ENCODE data around the gene ZC3HAV1.
"Not testable (repeated sequence)": the region's sequence is repeated elsewhere in the genome, so short reads cannot be mapped to it uniquely, and the experiment has no call there.

DNA sequence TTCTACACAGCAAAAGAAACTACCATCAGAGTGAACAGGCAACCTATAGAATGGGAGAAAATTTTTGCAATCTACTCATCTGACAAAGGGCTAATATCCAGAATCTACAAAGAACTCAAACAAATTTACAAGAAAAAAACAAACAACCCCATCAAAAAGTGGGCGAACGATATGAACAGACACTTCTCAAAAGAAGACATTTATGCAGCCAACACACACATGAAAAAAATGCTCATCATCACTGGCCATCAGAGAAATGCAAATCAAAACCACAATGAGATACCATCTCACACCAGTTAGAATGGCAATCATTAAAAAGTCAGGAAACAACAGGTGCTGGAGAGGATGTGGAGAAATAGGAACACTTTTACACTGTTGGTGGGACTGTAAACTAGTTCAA, 20.3 kb upstream of the ZC3HAV1 start:
- not testable (repeated sequence) for TF ChIP-seq FLYWCH1 (CRISPR knock-in tag; IDR thresholded peaks at IDR 0.05); ZNF569 (CRISPR knock-in tag; IDR thresholded peaks at IDR 0.05; ENCODE audit: borderline replicate concordance); TCF7 (IDR thresholded peaks at IDR 0.05; ENCODE audit: low read depth); HOXA5 (CRISPR knock-in tag; IDR thresholded peaks at IDR 0.05); TBX3 (IDR thresholded peaks at IDR 0.05; ENCODE audit: borderline replicate concordance); ZNF816 (CRISPR knock-in tag; IDR thresholded peaks at IDR 0.05; ENCODE audit: borderline replicate concordance); CCAR2 (optimal IDR thresholded peaks at IDR 0.05; ENCODE audit: low read depth, low read length); HMG20A (CRISPR knock-in tag; IDR thresholded peaks at IDR 0.05; ENCODE audit: borderline replicate concordance); ZNF431 (CRISPR knock-in tag; IDR thresholded peaks at IDR 0.05; ENCODE audit: borderline replicate concordance, low read depth)
- TF ChIP-seq, protein P1, sequence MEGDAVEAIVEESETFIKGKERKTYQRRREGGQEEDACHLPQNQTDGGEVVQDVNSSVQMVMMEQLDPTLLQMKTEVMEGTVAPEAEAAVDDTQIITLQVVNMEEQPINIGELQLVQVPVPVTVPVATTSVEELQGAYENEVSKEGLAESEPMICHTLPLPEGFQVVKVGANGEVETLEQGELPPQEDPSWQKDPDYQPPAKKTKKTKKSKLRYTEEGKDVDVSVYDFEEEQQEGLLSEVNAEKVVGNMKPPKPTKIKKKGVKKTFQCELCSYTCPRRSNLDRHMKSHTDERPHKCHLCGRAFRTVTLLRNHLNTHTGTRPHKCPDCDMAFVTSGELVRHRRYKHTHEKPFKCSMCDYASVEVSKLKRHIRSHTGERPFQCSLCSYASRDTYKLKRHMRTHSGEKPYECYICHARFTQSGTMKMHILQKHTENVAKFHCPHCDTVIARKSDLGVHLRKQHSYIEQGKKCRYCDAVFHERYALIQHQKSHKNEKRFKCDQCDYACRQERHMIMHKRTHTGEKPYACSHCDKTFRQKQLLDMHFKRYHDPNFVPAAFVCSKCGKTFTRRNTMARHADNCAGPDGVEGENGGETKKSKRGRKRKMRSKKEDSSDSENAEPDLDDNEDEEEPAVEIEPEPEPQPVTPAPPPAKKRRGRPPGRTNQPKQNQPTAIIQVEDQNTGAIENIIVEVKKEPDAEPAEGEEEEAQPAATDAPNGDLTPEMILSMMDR (CRISPR knock-in tag; IDR thresholded peaks at IDR 0.05): not testable (repeated sequence)
- TF ChIP-seq, protein P2, sequence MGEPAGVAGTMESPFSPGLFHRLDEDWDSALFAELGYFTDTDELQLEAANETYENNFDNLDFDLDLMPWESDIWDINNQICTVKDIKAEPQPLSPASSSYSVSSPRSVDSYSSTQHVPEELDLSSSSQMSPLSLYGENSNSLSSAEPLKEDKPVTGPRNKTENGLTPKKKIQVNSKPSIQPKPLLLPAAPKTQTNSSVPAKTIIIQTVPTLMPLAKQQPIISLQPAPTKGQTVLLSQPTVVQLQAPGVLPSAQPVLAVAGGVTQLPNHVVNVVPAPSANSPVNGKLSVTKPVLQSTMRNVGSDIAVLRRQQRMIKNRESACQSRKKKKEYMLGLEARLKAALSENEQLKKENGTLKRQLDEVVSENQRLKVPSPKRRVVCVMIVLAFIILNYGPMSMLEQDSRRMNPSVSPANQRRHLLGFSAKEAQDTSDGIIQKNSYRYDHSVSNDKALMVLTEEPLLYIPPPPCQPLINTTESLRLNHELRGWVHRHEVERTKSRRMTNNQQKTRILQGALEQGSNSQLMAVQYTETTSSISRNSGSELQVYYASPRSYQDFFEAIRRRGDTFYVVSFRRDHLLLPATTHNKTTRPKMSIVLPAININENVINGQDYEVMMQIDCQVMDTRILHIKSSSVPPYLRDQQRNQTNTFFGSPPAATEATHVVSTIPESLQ (CRISPR knock-in tag; conservative IDR thresholded peaks at IDR 0.05): not testable (repeated sequence)
